ENCODE measurements around the gene LMNA. TPM values are rescaled to one million over a fixed set of nuclear protein-coding genes. Genes with fewer than 3 reads are reported as not detected.
"Not testable (repeated sequence)": the region's sequence is repeated elsewhere in the genome, so short reads cannot be mapped to it uniquely, and the experiment has no call there.

The LMNA gene
- total RNA-seq, 1 donor from 2014 or later = 246 TPM

- intact Hi-C loops (cut with micrococcal nuclease) = no loop called here
- H3K4me3 Mint-ChIP-seq (ENCODE audit: low read depth) = peak overlapping the region; percentile 95
- H3K27me3 Mint-ChIP-seq (ENCODE audit: low read depth) = peaks cover 1% of the 10 kb centered on the region
Observed at GRCh38 chr1:156113282-156113950, 1.1 kb upstream of the LMNA start.

GRCh38 chr1:156114919-156115513, 505 bp downstream of the LMNA start:
- peaks cover 26% of the 10 kb centered on the region for H3K36me3 Mint-ChIP-seq (ENCODE audit: low read depth)
- H3K27me3 Mint-ChIP-seq (ENCODE audit: low read depth) = peaks cover 1% of the 10 kb centered on the region
- peak overlapping the region; percentile 73 for H3K27ac Mint-ChIP-seq
- H3K4me3 Mint-ChIP-seq (ENCODE audit: low read depth) = peak overlapping the region; percentile 95
- no peaks in the 10 kb centered on the region for H3K9me3 Mint-ChIP-seq
- H3K4me1 Mint-ChIP-seq (ENCODE audit: low read depth) = peaks cover 37% of the 10 kb centered on the region
- intact Hi-C loops (cut with micrococcal nuclease) = loop anchor here (1.0 kb wide), 3 partner anchors 9 to 18 kb away; no protein-coding TSS in a partner anchor
- DNase-seq (ENCODE audit: low spot score) = no peak

More at GRCh38 chr1:156113282-156113950, 1.1 kb upstream of the LMNA start:
- Mint-ChIP-seq H3K4me1 (ENCODE audit: low read depth) (peaks cover 34% of the 10 kb centered on the region), H3K27ac (peak overlapping the region; percentile 80), H3K36me3 (ENCODE audit: low read depth) (peaks cover 18% of the 10 kb centered on the region), H3K9me3 (no peaks in the 10 kb centered on the region)
- DNase-seq (ENCODE audit: low spot score) = no peak

- intact Hi-C loops (cut with micrococcal nuclease) = no loop called here
- peaks cover 33% of the 10 kb centered on the region for H3K36me3 Mint-ChIP-seq (ENCODE audit: low read depth)
Observed at GRCh38 chr1:156115514-156116374, 1.2 kb downstream of the LMNA start.

GRCh38 chr1:156116731-156117130, 2.2 kb downstream of the LMNA start:
- Mint-ChIP-seq H3K4me3 (ENCODE audit: low read depth) (peak overlapping the region; percentile 95), H3K4me1 (ENCODE audit: low read depth) (peaks cover 40% of the 10 kb centered on the region), H3K36me3 (ENCODE audit: low read depth) (peaks cover 33% of the 10 kb centered on the region)
- intact Hi-C loops (cut with micrococcal nuclease); DNase-seq (ENCODE audit: low spot score); H3K27me3 Mint-ChIP-seq (ENCODE audit: low read depth); H3K9me3 Mint-ChIP-seq; H3K27ac Mint-ChIP-seq: not testable (repeated sequence)

More at GRCh38 chr1:156115514-156116374, 1.2 kb downstream of the LMNA start:
- Mint-ChIP-seq H3K4me1 (ENCODE audit: low read depth) (peaks cover 40% of the 10 kb centered on the region), H3K27me3 (ENCODE audit: low read depth) (peaks cover 1% of the 10 kb centered on the region), H3K4me3 (ENCODE audit: low read depth) (peak overlapping the region; percentile 95), H3K27ac (peak overlapping the region; percentile 73), H3K9me3 (no peaks in the 10 kb centered on the region)
- DNase-seq (ENCODE audit: low spot score) = no peak

- H3K27me3 Mint-ChIP-seq (ENCODE audit: low read depth) = no peaks in the 10 kb centered on the region
- peak overlapping the region; percentile 42 for H3K4me3 Mint-ChIP-seq (ENCODE audit: low read depth)
- H3K4me1 Mint-ChIP-seq (ENCODE audit: low read depth) = peaks cover 40% of the 10 kb centered on the region
- no peak overlapping the region for H3K27ac Mint-ChIP-seq
- H3K36me3 Mint-ChIP-seq (ENCODE audit: low read depth) = peaks cover 33% of the 10 kb centered on the region
- intact Hi-C loops (cut with micrococcal nuclease) = no loop called here
- DNase-seq (ENCODE audit: low spot score) = no peak
- no peaks in the 10 kb centered on the region for H3K9me3 Mint-ChIP-seq
Observed at GRCh38 chr1:156117414-156118176, 3.1 kb downstream of the LMNA start.

GRCh38 chr1:156118177-156118868, 3.8 kb downstream of the LMNA start:
- H3K9me3 Mint-ChIP-seq = no peaks in the 10 kb centered on the region
- peaks cover 33% of the 10 kb centered on the region for H3K36me3 Mint-ChIP-seq (ENCODE audit: low read depth)
- no peak overlapping the region for H3K27ac Mint-ChIP-seq
- peak overlapping the region; percentile 54 for H3K4me3 Mint-ChIP-seq (ENCODE audit: low read depth)
- peaks cover 42% of the 10 kb centered on the region for H3K4me1 Mint-ChIP-seq (ENCODE audit: low read depth)
- intact Hi-C loops (cut with micrococcal nuclease) = no loop called here
- no peaks in the 10 kb centered on the region for H3K27me3 Mint-ChIP-seq (ENCODE audit: low read depth)
- DNase-seq (ENCODE audit: low spot score) = no peak

- intact Hi-C loops (cut with micrococcal nuclease) = loop anchor here (10.0 kb wide), 1 partner anchor 385 kb away; the partner anchor contains the start of gene MEF2D
- no peaks in the 10 kb centered on the region for H3K27me3 Mint-ChIP-seq (ENCODE audit: low read depth)
- no peak overlapping the region for H3K4me3 Mint-ChIP-seq (ENCODE audit: low read depth)
- H3K36me3 Mint-ChIP-seq (ENCODE audit: low read depth) = peaks cover 31% of the 10 kb centered on the region
- DNase-seq (ENCODE audit: low spot score) = no peak
- peak overlapping the region; percentile 47 for H3K27ac Mint-ChIP-seq
- no peaks in the 10 kb centered on the region for H3K9me3 Mint-ChIP-seq
- peaks cover 45% of the 10 kb centered on the region for H3K4me1 Mint-ChIP-seq (ENCODE audit: low read depth)
Observed at GRCh38 chr1:156119503-156120209, 5.1 kb downstream of the LMNA start.

- intact Hi-C loops (cut with micrococcal nuclease) = loop anchor here (10.0 kb wide), 1 partner anchor 384 kb away; the partner anchor contains the start of gene MEF2D
- H3K27me3 Mint-ChIP-seq (ENCODE audit: low read depth) = no peaks in the 10 kb centered on the region
Observed at GRCh38 chr1:156120318-156120717, 5.8 kb downstream of the LMNA start.

GRCh38 chr1:156121005-156121404, 6.5 kb downstream of the LMNA start:
- intact Hi-C loops (cut with micrococcal nuclease) = loop anchor here (10.0 kb wide), 1 partner anchor 384 kb away; the partner anchor contains the start of gene MEF2D

More at GRCh38 chr1:156120318-156120717, 5.8 kb downstream of the LMNA start:
- no peaks in the 10 kb centered on the region for H3K9me3 Mint-ChIP-seq
- peaks cover 29% of the 10 kb centered on the region for H3K36me3 Mint-ChIP-seq (ENCODE audit: low read depth)
- peak overlapping the region; percentile 47 for H3K27ac Mint-ChIP-seq
- no peak overlapping the region for H3K4me3 Mint-ChIP-seq (ENCODE audit: low read depth)
- DNase-seq (ENCODE audit: low spot score) = no peak
- H3K4me1 Mint-ChIP-seq (ENCODE audit: low read depth) = peaks cover 50% of the 10 kb centered on the region

GRCh38 chr1:156121457-156121856, 6.9 kb downstream of the LMNA start:
- Mint-ChIP-seq H3K4me3 (ENCODE audit: low read depth) (no peak overlapping the region), H3K4me1 (ENCODE audit: low read depth) (peaks cover 46% of the 10 kb centered on the region), H3K27ac (no peak overlapping the region), H3K36me3 (ENCODE audit: low read depth) (peaks cover 22% of the 10 kb centered on the region), H3K9me3 (no peaks in the 10 kb centered on the region), H3K27me3 (ENCODE audit: low read depth) (no peaks in the 10 kb centered on the region)
- no peak for DNase-seq (ENCODE audit: low spot score)
- intact Hi-C loops (cut with micrococcal nuclease) = loop anchor here (10.0 kb wide), 1 partner anchor 383 kb away; the partner anchor contains the start of gene MEF2D

More at GRCh38 chr1:156121005-156121404, 6.5 kb downstream of the LMNA start:
- Mint-ChIP-seq H3K4me1 (ENCODE audit: low read depth) (peaks cover 46% of the 10 kb centered on the region), H3K36me3 (ENCODE audit: low read depth) (peaks cover 26% of the 10 kb centered on the region)
- DNase-seq (ENCODE audit: low spot score); H3K9me3 Mint-ChIP-seq; H3K27me3 Mint-ChIP-seq (ENCODE audit: low read depth); H3K27ac Mint-ChIP-seq; H3K4me3 Mint-ChIP-seq (ENCODE audit: low read depth): not testable (repeated sequence)

- no peak for DNase-seq (ENCODE audit: low spot score)
- Mint-ChIP-seq H3K36me3 (ENCODE audit: low read depth) (peaks cover 18% of the 10 kb centered on the region), H3K27ac (no peak overlapping the region), H3K27me3 (ENCODE audit: low read depth) (no peaks in the 10 kb centered on the region), H3K4me3 (ENCODE audit: low read depth) (no peak overlapping the region), H3K9me3 (no peaks in the 10 kb centered on the region), H3K4me1 (ENCODE audit: low read depth) (peaks cover 49% of the 10 kb centered on the region)
- intact Hi-C loops (cut with micrococcal nuclease) = loop anchor here (10.0 kb wide), 1 partner anchor 383 kb away; the partner anchor contains the start of gene MEF2D
Observed at GRCh38 chr1:156122086-156122485, 7.6 kb downstream of the LMNA start.

All from activated T-helper 2 cell treated with anti-CD3 and anti-CD28 coated beads, Interferon-gamma antibody, Interleukin-2, Interleukin-4, amounts not matched to agents 10 μg/mL and 5 μg/mL and 100 μg/mL, durations not matched to agents 14 hours and 24 hours and 36 hours (primary cell).